A549 (cell line): ENCODE measurements around the gene RYR1.

Experiments
- CTCF ChIP-seq: fragments of >200 bp; sonication (Bioruptor Twin); formaldehyde crosslinking; IDR thresholded peaks from 3 replicates; pipeline ENCODE4 v1.5.1; 2016
- EP300 ChIP-seq, 2 experiments: fragments of >200 bp; sonication (Bioruptor Twin); formaldehyde crosslinking; IDR thresholded peaks; 2 replicates in 1 of 2; 3 replicates in 1 of 2; pipeline ENCODE4 v1.6.1; 2016 to 2017
- GATA3 ChIP-seq: IDR thresholded peaks from 2 replicates; pipeline ENCODE4 v1.6.1; 2012; ENCODE audit warnings: borderline replicate concordance
- HEYL ChIP-seq: fragments of 250-450 bp; sonication (Bioruptor Pico); IDR thresholded peaks from 2 replicates; pipeline ENCODE4 v1.8.0; 2021; ENCODE audit warnings: mild to moderate bottlenecking, moderate library complexity
- HMGXB4 ChIP-seq: fragments of 250-450 bp; sonication (Bioruptor Pico); IDR thresholded peaks from 2 replicates; pipeline ENCODE4 v1.5.0; 2021; ENCODE audit warnings: mild to moderate bottlenecking, moderate library complexity, borderline replicate concordance
- JUNB ChIP-seq: fragments of >200 bp; sonication (Bioruptor Twin); formaldehyde crosslinking; IDR thresholded peaks from 2 replicates; pipeline ENCODE4 v1.6.1; 2016
- MAFK ChIP-seq: fragments of 450-650 bp; IDR thresholded peaks from 2 replicates; pipeline ENCODE4 v1.6.1; 2014; ENCODE audit not compliant: partially characterized antibody
- MYC ChIP-seq: IDR thresholded peaks from 2 replicates; pipeline ENCODE4 v1.6.1; 2012; ENCODE audit warnings: mild to moderate bottlenecking, inconsistent platforms, low read length, improper control_type of control experiment, borderline replicate concordance
- REST ChIP-seq: fragments of 200-600 bp; sonication (generic); IDR thresholded peaks from 2 replicates; pipeline ENCODE4 v1.6.1; 2016; ENCODE audit warnings: antibody characterized with exemption, mild to moderate bottlenecking, moderate library complexity
- RFX5 ChIP-seq: fragments of 450-650 bp; IDR thresholded peaks from 2 replicates; pipeline ENCODE4 v1.7.1; 2014; ENCODE audit warnings: antibody characterized with exemption, mild to moderate bottlenecking, moderate library complexity
- SMC3 ChIP-seq: fragments of >200 bp; sonication (Bioruptor Twin); formaldehyde crosslinking; IDR thresholded peaks from 3 replicates; pipeline ENCODE4 v1.6.1; 2018; ENCODE audit warnings: inconsistent platforms
- USF2 ChIP-seq: fragments of 450-650 bp; IDR thresholded peaks from 2 replicates; pipeline ENCODE4 v1.6.1; 2014; ENCODE audit warnings: antibody characterized with exemption

GRCh38 chr19:38513762-38514167 is 80.3 kb downstream of the RYR1 start:
- TF ChIP-seq CTCF = no peak
- no peak for TF ChIP-seq GATA3
- no peak for TF ChIP-seq SMC3
- TF ChIP-seq RFX5 = no peak
- TF ChIP-seq JUNB = no peak
- TF ChIP-seq EP300 (IDR thresholded peaks at IDR 0.05) = no peak
- no peak for TF ChIP-seq HMGXB4
- no peak for TF ChIP-seq USF2
- no peak for TF ChIP-seq HEYL (CRISPR knock-in tag)
- TF ChIP-seq REST = no peak
- no peak for TF ChIP-seq MAFK
- no peak for TF ChIP-seq MYC
